ENCODE measurements around the gene PBLD.

DNA sequence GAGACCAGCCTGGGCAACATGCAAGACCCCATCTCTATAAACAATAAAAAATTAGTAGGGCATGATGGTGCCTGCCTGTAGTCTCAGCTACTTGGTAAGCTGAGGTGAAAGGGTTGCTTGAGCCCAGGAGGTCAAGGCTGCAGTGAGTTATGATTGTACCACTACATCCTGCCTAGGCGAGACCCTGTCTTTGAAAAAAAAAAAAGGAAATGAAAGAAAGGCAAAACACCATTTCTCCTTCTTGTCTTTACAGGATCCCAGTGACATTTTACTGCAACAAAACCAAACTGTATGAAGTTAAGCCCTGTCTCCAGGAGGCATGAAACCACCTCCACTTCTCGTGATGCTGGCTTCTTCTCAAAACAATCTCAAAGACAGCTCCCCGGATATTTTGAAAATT lies 29.9 kb upstream of the PBLD start:
- TF ChIP-seq, protein P1, sequence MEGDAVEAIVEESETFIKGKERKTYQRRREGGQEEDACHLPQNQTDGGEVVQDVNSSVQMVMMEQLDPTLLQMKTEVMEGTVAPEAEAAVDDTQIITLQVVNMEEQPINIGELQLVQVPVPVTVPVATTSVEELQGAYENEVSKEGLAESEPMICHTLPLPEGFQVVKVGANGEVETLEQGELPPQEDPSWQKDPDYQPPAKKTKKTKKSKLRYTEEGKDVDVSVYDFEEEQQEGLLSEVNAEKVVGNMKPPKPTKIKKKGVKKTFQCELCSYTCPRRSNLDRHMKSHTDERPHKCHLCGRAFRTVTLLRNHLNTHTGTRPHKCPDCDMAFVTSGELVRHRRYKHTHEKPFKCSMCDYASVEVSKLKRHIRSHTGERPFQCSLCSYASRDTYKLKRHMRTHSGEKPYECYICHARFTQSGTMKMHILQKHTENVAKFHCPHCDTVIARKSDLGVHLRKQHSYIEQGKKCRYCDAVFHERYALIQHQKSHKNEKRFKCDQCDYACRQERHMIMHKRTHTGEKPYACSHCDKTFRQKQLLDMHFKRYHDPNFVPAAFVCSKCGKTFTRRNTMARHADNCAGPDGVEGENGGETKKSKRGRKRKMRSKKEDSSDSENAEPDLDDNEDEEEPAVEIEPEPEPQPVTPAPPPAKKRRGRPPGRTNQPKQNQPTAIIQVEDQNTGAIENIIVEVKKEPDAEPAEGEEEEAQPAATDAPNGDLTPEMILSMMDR (conservative IDR thresholded peaks at IDR 0.05) = no peak
- TF ChIP-seq EZH2 (IDR thresholded peaks at IDR 0.05; ENCODE audit: low read depth) = no peak
